Thymus (tissue), 11 donors: ENCODE data around the gene RAB7A. TPM values are rescaled to one million over a fixed set of nuclear protein-coding genes. Genes with fewer than 3 reads are reported as not detected.
"Not testable (repeated sequence)": the region's sequence is repeated elsewhere in the genome, so short reads cannot be mapped to it uniquely, and the experiment has no call there.

ENCODE experiments used
- DNase-seq, 9 donors: peaks; one replicate each; pipeline ENCODE4 v3.0.0-alpha.2; 2013; ENCODE audit warnings: low spot score in 9 of 9, low read depth in 6 of 9, missing footprints in 1 of 9
- H3K27ac ChIP-seq, 2 donors: one replicate each; pipeline ENCODE4 v1.5.1; 2013; ENCODE audit warnings: control low read depth in 1 of 2, low read depth in 1 of 2, low read length in 1 of 2, mild to moderate bottlenecking in 1 of 2, moderate library complexity in 1 of 2
- H3K27me3 ChIP-seq, 2 donors: one replicate each; pipeline ENCODE4 v1.5.1; 2013; ENCODE audit warnings: low read length in 1 of 2; ENCODE audit not compliant: control insufficient read depth in 2 of 2, insufficient read depth in 1 of 2
- H3K36me3 ChIP-seq, 2 donors: one replicate each; pipeline ENCODE4 v1.5.1; 2013; ENCODE audit warnings: low read length in 1 of 2, mild to moderate bottlenecking in 1 of 2, moderate library complexity in 1 of 2; ENCODE audit not compliant: control insufficient read depth in 2 of 2, insufficient read depth in 2 of 2
- H3K4me1 ChIP-seq, 2 donors: one replicate each; pipeline ENCODE4 v1.5.1; 2013; ENCODE audit warnings: low read length in 2 of 2; ENCODE audit not compliant: control insufficient read depth in 2 of 2, insufficient read depth in 2 of 2
- H3K4me3 ChIP-seq, 2 donors: one replicate each; pipeline ENCODE4 v1.5.1; 2013; ENCODE audit warnings: low read length in 2 of 2, control low read depth in 1 of 2, mild to moderate bottlenecking in 1 of 2
- H3K9me3 ChIP-seq, 2 donors: one replicate each; pipeline ENCODE4 v1.5.1; 2013; ENCODE audit warnings: low read length in 1 of 2, mild to moderate bottlenecking in 1 of 2; ENCODE audit not compliant: control insufficient read depth in 2 of 2, insufficient read depth in 1 of 2
- WGBS: extraction: QIAGEN DNeasy Blood & Tissue Kit; methylation state at CpG from one replicate; pipeline ENCODE4 v1.1.7; 2013; 5-methylcytosine and 5-hydroxymethylcytosine counted together
- polyA plus RNA-seq: library from polyadenylated mRNA; stranded (reverse); fragments of 200-250 nt; gene quantifications from one replicate; pipeline ENCODE4 v1.2.3, GENCODE V29; 2013
- total RNA-seq: library from RNA; stranded (reverse); fragments of 120-200 nt; gene quantifications from one replicate; pipeline ENCODE4 v1.2.4, GENCODE V29; 2013
- donor health status: healthy.

Gene RAB7A
- total and polyA plus RNA-seq, 2 donors: 42.9 to 167 TPM

DNA sequence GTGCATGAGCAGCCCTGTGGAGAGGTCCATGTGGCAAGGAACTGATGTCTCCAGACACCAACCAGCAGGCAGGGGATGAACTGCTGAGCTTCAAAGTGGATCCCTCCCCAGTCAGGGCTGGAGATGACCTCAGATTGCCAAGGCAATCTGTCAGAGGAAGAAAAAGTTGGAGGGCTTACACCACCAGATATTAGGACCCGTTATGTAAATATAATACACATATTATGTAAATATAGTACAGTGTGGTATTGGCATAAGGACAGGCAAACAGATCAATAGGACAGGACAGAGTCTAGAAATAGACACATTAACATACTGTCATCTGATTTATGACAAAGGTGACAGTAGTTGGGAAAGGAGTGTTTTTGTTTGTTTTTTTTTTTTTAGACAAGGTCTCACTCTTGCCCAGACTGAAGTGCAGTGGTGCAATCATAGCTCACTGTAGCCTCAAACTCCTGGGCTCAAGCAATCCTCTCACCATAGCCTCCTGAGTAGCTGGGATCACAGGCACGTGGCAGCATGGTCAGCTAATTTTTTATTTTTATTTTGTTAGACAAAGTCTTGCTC is 18.0 kb upstream of the RAB7A start:
- no peaks in the 10 kb centered on the region for H3K36me3 ChIP-seq
- no peak overlapping the region for H3K27ac ChIP-seq
- no peaks in the 10 kb centered on the region for H3K4me1 ChIP-seq
- no peaks in the 10 kb centered on the region for H3K9me3 ChIP-seq
- no peaks in the 10 kb centered on the region for H3K27me3 ChIP-seq
- DNase-seq: no peak
- 98% methylated on average over 2 of the region's 2 CpGs for WGBS
- H3K4me3 ChIP-seq: no peak overlapping the region

DNA sequence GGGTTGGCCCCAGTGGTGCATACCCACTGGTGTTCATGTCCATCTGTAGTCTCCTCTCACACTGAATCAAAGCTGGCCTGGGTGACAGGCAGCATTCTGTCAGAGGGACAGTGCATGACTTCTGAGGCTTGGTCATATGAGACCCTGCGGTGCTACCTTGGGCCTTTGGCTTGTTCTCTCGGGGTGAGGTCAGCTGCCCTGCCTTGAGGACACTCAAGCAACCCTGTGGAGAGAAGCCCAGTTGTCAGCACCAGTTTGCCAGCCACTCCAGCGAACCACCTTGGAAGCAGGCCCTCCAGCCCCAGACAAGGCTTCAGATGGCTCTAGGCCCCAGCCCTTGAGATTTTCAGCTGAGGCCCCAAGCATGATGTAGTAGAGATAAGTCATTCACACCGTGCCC is 16.9 kb upstream of the RAB7A start:
- DNase-seq: no peak
- WGBS: 95% methylated on average over 4 of the region's 4 CpGs
- H3K27ac ChIP-seq: no peak overlapping the region

DNA sequence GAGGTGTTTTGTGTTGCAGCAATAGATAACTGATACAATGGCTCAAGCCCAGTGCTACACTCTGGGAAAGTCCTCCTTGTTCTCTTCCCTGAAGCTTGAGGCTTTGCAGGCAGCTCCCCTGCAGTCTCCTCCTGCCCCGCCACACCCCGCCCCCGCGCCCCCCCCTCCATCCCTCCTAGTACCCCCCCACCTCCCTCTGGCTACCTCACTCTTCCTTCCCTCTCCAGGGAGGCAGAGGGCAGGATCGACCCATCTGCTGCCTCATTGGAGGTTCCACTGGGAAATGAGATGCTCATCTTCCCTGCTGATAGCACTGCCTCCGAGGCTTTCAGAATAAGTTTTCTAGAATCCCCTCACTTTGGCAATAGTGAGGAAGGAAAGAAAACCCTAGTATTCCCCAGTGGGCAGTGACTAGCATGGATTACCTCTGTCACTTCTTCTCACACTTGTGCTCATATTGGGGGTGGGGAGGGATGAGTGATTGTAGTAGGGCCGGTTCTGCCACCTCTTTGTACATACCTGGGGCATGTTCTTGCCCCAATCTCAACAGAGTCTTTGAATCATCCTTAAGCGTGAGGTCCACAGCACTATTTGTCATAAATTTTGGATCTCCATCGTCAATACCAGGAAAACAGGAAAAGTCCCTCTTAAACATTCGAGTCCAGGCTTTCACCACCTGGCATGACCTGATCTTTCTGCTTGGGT is 16.3 kb upstream of the RAB7A start:
- DNase-seq: no peak
- no peaks in the 10 kb centered on the region for H3K9me3 ChIP-seq

More for the DNA sequence above, 16.9 kb upstream of the RAB7A start:
- Histone ChIP-seq H3K4me1 (no peaks in the 10 kb centered on the region), H3K4me3 (no peak overlapping the region), H3K9me3 (no peaks in the 10 kb centered on the region), H3K27me3 (no peaks in the 10 kb centered on the region), H3K36me3 (no peaks in the 10 kb centered on the region)

DNA sequence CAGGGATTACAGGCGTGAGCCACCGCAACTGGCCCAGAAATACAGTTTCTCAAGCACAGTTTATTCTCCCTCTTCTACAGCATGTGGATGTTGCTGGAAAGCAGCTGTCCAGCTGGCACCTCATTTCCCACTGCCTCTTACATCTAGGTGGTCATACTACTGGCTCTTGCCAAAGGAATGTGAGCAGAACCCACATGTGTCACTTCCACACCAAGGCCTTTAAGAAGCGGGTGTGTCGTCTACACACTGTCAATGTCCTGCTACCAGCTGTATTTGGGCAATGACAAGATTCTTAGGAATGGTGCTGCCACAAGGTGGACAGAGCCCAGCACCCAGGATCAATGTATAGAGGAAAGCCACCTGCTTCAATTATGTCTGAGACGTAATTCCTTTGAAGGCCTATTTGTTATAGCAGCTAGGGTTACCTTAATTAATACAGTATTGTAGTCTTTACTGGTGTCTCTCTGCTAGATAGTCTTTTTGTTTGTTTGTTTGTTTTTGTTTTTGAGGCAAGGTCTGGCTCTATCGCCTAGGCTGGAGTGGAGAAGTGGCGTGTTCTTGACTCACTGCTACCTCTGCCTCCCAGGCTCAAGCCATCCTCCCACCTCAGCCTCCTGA is 15.1 kb upstream of the RAB7A start:
- no peaks in the 10 kb centered on the region for H3K9me3 ChIP-seq
- H3K27ac ChIP-seq: no peak overlapping the region
- no peak for DNase-seq
- 99% methylated on average over 7 of the region's 7 CpGs for WGBS
- H3K36me3 ChIP-seq: no peaks in the 10 kb centered on the region
- H3K27me3 ChIP-seq: no peaks in the 10 kb centered on the region
- H3K4me1 ChIP-seq: peaks cover 0 to 9% of the 10 kb centered on the region in 2 donors
- no peak overlapping the region for H3K4me3 ChIP-seq

More for the DNA sequence above, 16.3 kb upstream of the RAB7A start:
- H3K4me3 ChIP-seq: no peak overlapping the region
- H3K27ac ChIP-seq: no peak overlapping the region
- H3K27me3 ChIP-seq: no peaks in the 10 kb centered on the region
- WGBS: 84% methylated on average over 10 of the region's 10 CpGs
- H3K36me3 ChIP-seq: no peaks in the 10 kb centered on the region
- peaks cover 0 to 1% of the 10 kb centered on the region in 2 donors for H3K4me1 ChIP-seq

- 82% methylated on average over 4 of the region's 4 CpGs for WGBS
- Histone ChIP-seq H3K4me3 (no peak overlapping the region), H3K27ac (no peak overlapping the region), H3K27me3 (no peaks in the 10 kb centered on the region), H3K4me1 (peaks cover 0 to 9% of the 10 kb centered on the region in 2 donors), H3K9me3 (no peaks in the 10 kb centered on the region), H3K36me3 (no peaks in the 10 kb centered on the region)
- DNase-seq: no peak
These were observed 13.1 kb upstream of the RAB7A start for GRCh38 chr3:128712848-128713247.

- 40% methylated on average over 3 of the region's 3 CpGs for WGBS
- H3K27ac ChIP-seq: no peak overlapping the region
These were observed 11.0 kb upstream of the RAB7A start for GRCh38 chr3:128714887-128715491.

DNA sequence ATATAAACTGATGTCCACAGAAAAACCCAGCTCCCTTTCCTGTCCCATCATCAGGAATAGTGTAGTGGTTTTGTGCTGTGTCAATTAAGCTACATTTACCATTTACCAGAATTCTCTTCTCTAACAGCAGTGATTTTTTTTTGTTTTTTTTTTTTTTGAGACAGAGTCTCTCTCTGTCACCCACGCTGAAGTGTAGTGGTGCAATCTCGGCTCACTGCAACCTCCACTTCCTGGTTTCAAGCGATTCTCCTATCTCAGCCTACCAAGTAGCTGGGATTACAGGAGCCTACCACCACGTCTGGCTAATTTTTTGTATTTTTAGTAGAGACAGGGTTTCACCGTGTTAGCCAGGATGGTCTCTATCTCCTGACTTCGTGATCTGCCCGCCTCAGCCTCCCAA is 7.1 kb upstream of the RAB7A start:
- H3K27me3 ChIP-seq, DNase-seq, H3K9me3 ChIP-seq, H3K4me3 ChIP-seq, H3K27ac ChIP-seq, H3K4me1 ChIP-seq, H3K36me3 ChIP-seq: not testable (repeated sequence)
- WGBS: 79% methylated on average over 7 of the region's 7 CpGs

More at GRCh38 chr3:128714887-128715491, 11.0 kb upstream of the RAB7A start:
- H3K9me3 ChIP-seq: no peaks in the 10 kb centered on the region
- H3K27me3 ChIP-seq: no peaks in the 10 kb centered on the region
- DNase-seq: peak in 2 of 9 donors; percentile 29 to 54
- no peaks in the 10 kb centered on the region for H3K36me3 ChIP-seq
- peaks cover 0 to 9% of the 10 kb centered on the region in 2 donors for H3K4me1 ChIP-seq
- H3K4me3 ChIP-seq: no peak overlapping the region

GRCh38 chr3:128720891-128721290 is 5.1 kb upstream of the RAB7A start:
- H3K4me3 ChIP-seq: no peak overlapping the region
- H3K27me3 ChIP-seq: no peaks in the 10 kb centered on the region
- H3K4me1 ChIP-seq: peaks cover 0 to 6% of the 10 kb centered on the region in 2 donors
- no peaks in the 10 kb centered on the region for H3K36me3 ChIP-seq
- DNase-seq: no peak
- H3K27ac ChIP-seq: no peak overlapping the region
- 83% methylated on average over 10 of the region's 10 CpGs for WGBS
- H3K9me3 ChIP-seq: no peaks in the 10 kb centered on the region

DNA sequence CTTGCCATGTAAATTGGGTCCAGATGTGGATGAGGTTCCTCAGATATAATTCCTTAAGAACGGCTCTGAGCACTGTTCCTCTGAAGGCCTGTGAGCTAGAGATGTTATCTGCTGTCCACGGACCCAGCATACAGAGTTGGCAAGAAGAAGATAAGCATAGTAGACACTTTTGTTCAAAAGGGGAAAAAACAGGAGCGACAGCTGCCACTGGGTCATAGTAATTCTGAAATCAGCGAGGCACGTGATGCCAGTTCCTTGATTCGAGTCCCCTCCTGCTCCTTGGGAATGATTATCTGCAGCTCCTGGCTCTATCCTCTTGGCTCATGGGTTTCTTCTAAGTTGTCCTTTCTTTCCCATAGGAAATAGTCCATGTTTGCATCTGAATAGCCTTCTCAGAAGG is 2.5 kb upstream of the RAB7A start:
- H3K4me1 ChIP-seq: peaks cover 8 to 17% of the 10 kb centered on the region in 2 donors
- 95% methylated on average over 6 of the region's 6 CpGs for WGBS
- H3K27me3 ChIP-seq: no peaks in the 10 kb centered on the region
- DNase-seq: no peak
- no peak overlapping the region for H3K27ac ChIP-seq
- no peaks in the 10 kb centered on the region for H3K36me3 ChIP-seq
- no peaks in the 10 kb centered on the region for H3K9me3 ChIP-seq
- H3K4me3 ChIP-seq: no peak overlapping the region
